WTC11 (cell line): Measurements from ENCODE around the gene ANTKMT. TPM values are rescaled to one million over a fixed set of nuclear protein-coding genes. Genes with fewer than 3 reads are reported as not detected.

Source experiments
- ATAC-seq: fragments of 200-7000 bp; cut with Tn5 transposase; 2 replicates; pipeline ENCODE4 v1.10.0; 2021; ENCODE audit warnings: mild to moderate bottlenecking, moderate library complexity
- CTCF ChIA-PET: fragments of 300-600 bp; sonication (Branson Sonifier 250); formaldehyde crosslinking; loops from one replicate; lab custom pipeline; 2021; ENCODE audit warnings: antibody characterized with exemption; lab: Charles Lee
- POLR2A ChIA-PET: fragments of 350-600 bp; sonication (Branson Sonifier 250); formaldehyde crosslinking; loops from one replicate; lab custom pipeline; 2021; ENCODE audit warnings: antibody characterized with exemption; lab: Charles Lee
- DNase-seq: peaks from one replicate; pipeline ENCODE4 v3.0.0; 2021; ENCODE audit warnings: low spot score
- H3K27ac Mint-ChIP-seq: 2 replicates; pipeline ENCODE4 v1.8.0; 2021; ENCODE audit warnings: mixed read lengths
- H3K27me3 Mint-ChIP-seq: 2 replicates; pipeline ENCODE4 v1.8.0; 2021; ENCODE audit warnings: low read depth, mild to moderate bottlenecking, moderate library complexity, mixed read lengths
- H3K36me3 Mint-ChIP-seq: 2 replicates; pipeline ENCODE4 v1.8.0; 2021; ENCODE audit warnings: mixed read lengths
- H3K4me1 Mint-ChIP-seq: 2 replicates; pipeline ENCODE4 v1.8.0; 2022; ENCODE audit warnings: mixed read lengths
- H3K4me3 Mint-ChIP-seq: 2 replicates; pipeline ENCODE4 v1.8.0; 2021; ENCODE audit warnings: mild to moderate bottlenecking, moderate library complexity, mixed read lengths
- H3K9me3 Mint-ChIP-seq: 2 replicates; pipeline ENCODE4 v1.8.0; 2021; ENCODE audit warnings: mixed read lengths
- CREM ChIP-seq: sonication (generic); formaldehyde crosslinking; IDR thresholded peaks from 2 replicates; pipeline ENCODE4 v1.8.1; 2022; ENCODE audit warnings: mild to moderate bottlenecking, missing genetic modification reagents, moderate library complexity
- EMX1 ChIP-seq: fragments of 250-450 bp; sonication (Bioruptor Pico); IDR thresholded peaks from 2 replicates; pipeline ENCODE4 v1.8.0; 2021; ENCODE audit warnings: mild to moderate bottlenecking
- ESRRA ChIP-seq: sonication (generic); formaldehyde crosslinking; IDR thresholded peaks from 2 replicates; pipeline ENCODE4 v1.8.1; 2022; ENCODE audit warnings: mild to moderate bottlenecking, missing genetic modification reagents, borderline replicate concordance
- FOXP1 ChIP-seq: sonication (generic); formaldehyde crosslinking; IDR thresholded peaks from 2 replicates; pipeline ENCODE4 v1.8.0; 2022; ENCODE audit warnings: missing genetic modification reagents, mild to moderate bottlenecking, moderate library complexity, borderline replicate concordance
- JUN ChIP-seq: sonication (generic); formaldehyde crosslinking; IDR thresholded peaks from 2 replicates; pipeline ENCODE4 v1.8.0; 2023; ENCODE audit warnings: mild to moderate bottlenecking, missing genetic modification reagents
- OVOL2 ChIP-seq: fragments of 250-450 bp; sonication (Bioruptor Pico); IDR thresholded peaks from 2 replicates; pipeline ENCODE4 v1.9.0; 2021; ENCODE audit warnings: mild to moderate bottlenecking, borderline replicate concordance
- SP1 ChIP-seq: sonication (generic); formaldehyde crosslinking; conservative IDR thresholded peaks from 2 replicates; pipeline ENCODE4 v1.8.1; 2022; ENCODE audit warnings: missing genetic modification reagents
- ZNF219 ChIP-seq: sonication (generic); formaldehyde crosslinking; IDR thresholded peaks from 2 replicates; pipeline ENCODE4 v1.8.0; 2023; ENCODE audit warnings: missing genetic modification reagents, mild to moderate bottlenecking, borderline replicate concordance
- ZNF423 ChIP-seq: fragments of 250-450 bp; sonication (Bioruptor Pico); IDR thresholded peaks from 2 replicates; pipeline ENCODE4 v2.1.2; 2022; ENCODE audit warnings: mild to moderate bottlenecking, moderate library complexity
- total RNA-seq: library from RNA; stranded (reverse); gene quantifications from 3 replicates; pipeline ENCODE4 v1.2.3, GENCODE V29; 2021
- TF ChIP-seq, protein P1 (sequence below): sonication (generic); formaldehyde crosslinking; IDR thresholded peaks from 2 replicates; pipeline ENCODE4 v1.8.0; 2022; ENCODE audit warnings: mild to moderate bottlenecking, missing genetic modification reagents
- TF ChIP-seq, protein P2 (sequence below): sonication (generic); formaldehyde crosslinking; IDR thresholded peaks from 2 replicates; pipeline ENCODE4 v1.8.1; 2023; ENCODE audit warnings: mild to moderate bottlenecking, missing genetic modification reagents, moderate library complexity
- TF ChIP-seq, protein P3 (sequence below): sonication (generic); formaldehyde crosslinking; IDR thresholded peaks from 2 replicates; pipeline ENCODE4 v1.8.0; 2023; ENCODE audit warnings: missing genetic modification reagents, mild to moderate bottlenecking, borderline replicate concordance
- TF ChIP-seq, protein P4 (sequence below): sonication (generic); formaldehyde crosslinking; IDR thresholded peaks from 2 replicates; pipeline ENCODE4 v1.8.1; 2023; ENCODE audit warnings: mild to moderate bottlenecking, missing genetic modification reagents
- TF ChIP-seq, protein P5 (sequence below): sonication (generic); formaldehyde crosslinking; IDR thresholded peaks from 2 replicates; pipeline ENCODE4 v1.8.0; 2022; ENCODE audit warnings: mild to moderate bottlenecking, missing genetic modification reagents

ANTKMT gene
- total RNA-seq, 1 experiment from 2014 or later = 40.6 TPM

DNA sequence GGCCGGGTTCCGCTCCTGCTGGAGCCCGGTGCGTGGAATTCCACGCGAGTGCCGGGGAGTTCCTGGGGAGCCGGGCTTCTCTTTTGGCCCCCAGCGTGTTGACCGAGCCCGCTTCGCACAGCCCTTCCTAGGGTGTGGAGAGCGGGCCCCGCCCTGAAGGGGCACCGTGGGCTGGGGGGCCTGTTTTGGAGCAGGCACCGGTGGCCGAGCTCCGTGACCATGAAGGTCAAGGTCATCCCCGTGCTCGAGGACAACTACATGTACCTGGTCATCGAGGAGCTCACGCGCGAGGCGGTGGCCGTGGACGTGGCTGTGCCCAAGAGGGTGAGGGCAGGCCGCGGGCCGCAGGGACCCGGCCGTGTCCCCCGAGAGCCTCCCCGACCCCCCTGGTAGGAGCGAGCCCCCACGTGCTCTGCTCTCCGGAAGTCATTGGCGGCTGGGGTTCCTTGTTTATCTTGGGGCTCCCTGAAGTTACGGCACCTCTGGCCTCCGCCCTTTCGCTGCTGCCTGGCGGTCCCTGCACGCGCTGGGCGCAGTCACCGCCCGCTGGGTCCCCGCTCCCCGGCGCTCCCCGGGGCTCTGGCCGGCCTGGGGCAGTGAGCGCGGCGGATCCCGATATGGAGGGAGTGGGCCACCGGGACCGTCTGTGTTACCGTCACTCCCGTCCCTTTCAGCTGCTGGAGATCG is 6.5 kb downstream of the ANTKMT start:
- peaks cover 2% of the 10 kb centered on the region; the same call in 1 of the 2 replicates for H3K27me3 Mint-ChIP-seq
- H3K9me3 Mint-ChIP-seq = no peaks in the 10 kb centered on the region
- ATAC-seq (no peak), DNase-seq (no peak)
- TF ChIP-seq JUN = 0 out of 2 replicates have a peak, but pooled peaks have one; percentile 8
- TF ChIP-seq, protein P1, sequence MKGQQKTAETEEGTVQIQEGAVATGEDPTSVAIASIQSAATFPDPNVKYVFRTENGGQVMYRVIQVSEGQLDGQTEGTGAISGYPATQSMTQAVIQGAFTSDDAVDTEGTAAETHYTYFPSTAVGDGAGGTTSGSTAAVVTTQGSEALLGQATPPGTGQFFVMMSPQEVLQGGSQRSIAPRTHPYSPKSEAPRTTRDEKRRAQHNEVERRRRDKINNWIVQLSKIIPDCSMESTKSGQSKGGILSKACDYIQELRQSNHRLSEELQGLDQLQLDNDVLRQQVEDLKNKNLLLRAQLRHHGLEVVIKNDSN = peak; percentile 56; the same call in 1 of the 2 replicates
- TF ChIP-seq, protein P2, sequence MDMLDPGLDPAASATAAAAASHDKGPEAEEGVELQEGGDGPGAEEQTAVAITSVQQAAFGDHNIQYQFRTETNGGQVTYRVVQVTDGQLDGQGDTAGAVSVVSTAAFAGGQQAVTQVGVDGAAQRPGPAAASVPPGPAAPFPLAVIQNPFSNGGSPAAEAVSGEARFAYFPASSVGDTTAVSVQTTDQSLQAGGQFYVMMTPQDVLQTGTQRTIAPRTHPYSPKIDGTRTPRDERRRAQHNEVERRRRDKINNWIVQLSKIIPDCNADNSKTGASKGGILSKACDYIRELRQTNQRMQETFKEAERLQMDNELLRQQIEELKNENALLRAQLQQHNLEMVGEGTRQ (CRISPR knock-in tag) = peak; percentile 48
- 0 out of 2 replicates have a peak, but pooled peaks have one; percentile 26 for TF ChIP-seq CREM
- TF ChIP-seq SP1 (CRISPR knock-in tag) = 0 out of 2 replicates have a peak, but pooled peaks have one; percentile 0
- 0 out of 2 replicates have a peak, but pooled peaks have one; percentile 26 for TF ChIP-seq FOXP1 (CRISPR knock-in tag)
- TF ChIP-seq, protein P3, sequence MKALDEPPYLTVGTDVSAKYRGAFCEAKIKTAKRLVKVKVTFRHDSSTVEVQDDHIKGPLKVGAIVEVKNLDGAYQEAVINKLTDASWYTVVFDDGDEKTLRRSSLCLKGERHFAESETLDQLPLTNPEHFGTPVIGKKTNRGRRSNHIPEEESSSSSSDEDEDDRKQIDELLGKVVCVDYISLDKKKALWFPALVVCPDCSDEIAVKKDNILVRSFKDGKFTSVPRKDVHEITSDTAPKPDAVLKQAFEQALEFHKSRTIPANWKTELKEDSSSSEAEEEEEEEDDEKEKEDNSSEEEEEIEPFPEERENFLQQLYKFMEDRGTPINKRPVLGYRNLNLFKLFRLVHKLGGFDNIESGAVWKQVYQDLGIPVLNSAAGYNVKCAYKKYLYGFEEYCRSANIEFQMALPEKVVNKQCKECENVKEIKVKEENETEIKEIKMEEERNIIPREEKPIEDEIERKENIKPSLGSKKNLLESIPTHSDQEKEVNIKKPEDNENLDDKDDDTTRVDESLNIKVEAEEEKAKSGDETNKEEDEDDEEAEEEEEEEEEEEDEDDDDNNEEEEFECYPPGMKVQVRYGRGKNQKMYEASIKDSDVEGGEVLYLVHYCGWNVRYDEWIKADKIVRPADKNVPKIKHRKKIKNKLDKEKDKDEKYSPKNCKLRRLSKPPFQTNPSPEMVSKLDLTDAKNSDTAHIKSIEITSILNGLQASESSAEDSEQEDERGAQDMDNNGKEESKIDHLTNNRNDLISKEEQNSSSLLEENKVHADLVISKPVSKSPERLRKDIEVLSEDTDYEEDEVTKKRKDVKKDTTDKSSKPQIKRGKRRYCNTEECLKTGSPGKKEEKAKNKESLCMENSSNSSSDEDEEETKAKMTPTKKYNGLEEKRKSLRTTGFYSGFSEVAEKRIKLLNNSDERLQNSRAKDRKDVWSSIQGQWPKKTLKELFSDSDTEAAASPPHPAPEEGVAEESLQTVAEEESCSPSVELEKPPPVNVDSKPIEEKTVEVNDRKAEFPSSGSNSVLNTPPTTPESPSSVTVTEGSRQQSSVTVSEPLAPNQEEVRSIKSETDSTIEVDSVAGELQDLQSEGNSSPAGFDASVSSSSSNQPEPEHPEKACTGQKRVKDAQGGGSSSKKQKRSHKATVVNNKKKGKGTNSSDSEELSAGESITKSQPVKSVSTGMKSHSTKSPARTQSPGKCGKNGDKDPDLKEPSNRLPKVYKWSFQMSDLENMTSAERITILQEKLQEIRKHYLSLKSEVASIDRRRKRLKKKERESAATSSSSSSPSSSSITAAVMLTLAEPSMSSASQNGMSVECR = no peak
- TF ChIP-seq, protein P4, sequence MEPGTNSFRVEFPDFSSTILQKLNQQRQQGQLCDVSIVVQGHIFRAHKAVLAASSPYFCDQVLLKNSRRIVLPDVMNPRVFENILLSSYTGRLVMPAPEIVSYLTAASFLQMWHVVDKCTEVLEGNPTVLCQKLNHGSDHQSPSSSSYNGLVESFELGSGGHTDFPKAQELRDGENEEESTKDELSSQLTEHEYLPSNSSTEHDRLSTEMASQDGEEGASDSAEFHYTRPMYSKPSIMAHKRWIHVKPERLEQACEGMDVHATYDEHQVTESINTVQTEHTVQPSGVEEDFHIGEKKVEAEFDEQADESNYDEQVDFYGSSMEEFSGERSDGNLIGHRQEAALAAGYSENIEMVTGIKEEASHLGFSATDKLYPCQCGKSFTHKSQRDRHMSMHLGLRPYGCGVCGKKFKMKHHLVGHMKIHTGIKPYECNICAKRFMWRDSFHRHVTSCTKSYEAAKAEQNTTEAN (CRISPR knock-in tag) = peak; percentile 23; the same call in 1 of the 2 replicates
- no peak for TF ChIP-seq ZNF219
- peak; percentile 28; the same call in 1 of the 2 replicates for TF ChIP-seq ESRRA (CRISPR knock-in tag)
- TF ChIP-seq, protein P5, sequence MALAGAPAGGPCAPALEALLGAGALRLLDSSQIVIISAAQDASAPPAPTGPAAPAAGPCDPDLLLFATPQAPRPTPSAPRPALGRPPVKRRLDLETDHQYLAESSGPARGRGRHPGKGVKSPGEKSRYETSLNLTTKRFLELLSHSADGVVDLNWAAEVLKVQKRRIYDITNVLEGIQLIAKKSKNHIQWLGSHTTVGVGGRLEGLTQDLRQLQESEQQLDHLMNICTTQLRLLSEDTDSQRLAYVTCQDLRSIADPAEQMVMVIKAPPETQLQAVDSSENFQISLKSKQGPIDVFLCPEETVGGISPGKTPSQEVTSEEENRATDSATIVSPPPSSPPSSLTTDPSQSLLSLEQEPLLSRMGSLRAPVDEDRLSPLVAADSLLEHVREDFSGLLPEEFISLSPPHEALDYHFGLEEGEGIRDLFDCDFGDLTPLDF (CRISPR knock-in tag) = no peak
- TF ChIP-seq EMX1 (CRISPR knock-in tag) = no peak
- no peak for TF ChIP-seq OVOL2 (CRISPR knock-in tag)
- TF ChIP-seq ZNF423 (CRISPR knock-in tag) = peak; percentile 45; the same call in 1 of the 2 replicates
- POLR2A ChIA-PET = interaction anchor here (0.6 to 1.2 kb wide), 3 partner anchors 8 to 65 kb away, joined by 3 read pairs; no protein-coding TSS in a partner anchor
- H3K4me1 Mint-ChIP-seq = no peaks in the 10 kb centered on the region
- no peaks in the 10 kb centered on the region; the same call in 1 of the 2 replicates for H3K36me3 Mint-ChIP-seq
- no peak overlapping the region for H3K27ac Mint-ChIP-seq
- H3K4me3 Mint-ChIP-seq = peak overlapping the region; percentile 54
- CTCF ChIA-PET = interaction anchor here (0.8 to 6.9 kb wide), 13 partner anchors 8 to 347 kb away, joined by 3 to 90 read pairs (median 5); partner anchors contain the start of genes CHTF18, CIAO3, GNG13 and METRN
